HL-60 (cell line): Measurements from ENCODE around the gene FSTL4.

ENCODE experiments used
- CTCF ChIP-seq: IDR thresholded peaks from one replicate; pipeline ENCODE4 v1.5.1; 2011; ENCODE audit warnings: low read length, control low read depth, inconsistent platforms; ENCODE audit not compliant: insufficient read depth
- POLR2AphosphoS5 ChIP-seq: IDR thresholded peaks from 2 replicates; pipeline ENCODE4 v1.6.1; 2012; ENCODE audit warnings: low read depth

- no peak for TF ChIP-seq CTCF
- TF ChIP-seq POLR2AphosphoS5, result no peak
These were observed 406.7 kb downstream of the FSTL4 start for GRCh38 chr5:133205649-133206048.
